ENCODE measurements around the gene LHFPL2. TPM values are rescaled to one million over a fixed set of nuclear protein-coding genes. Genes with fewer than 3 reads are reported as not detected.

The LHFPL2 gene
- total and polyA plus RNA-seq, 9 of the 15 experiments (the other 6 are each of a cell fraction or from before 2014, with no cell fraction given): 1.0 to 6.6 (median 4.6) TPM

DNA sequence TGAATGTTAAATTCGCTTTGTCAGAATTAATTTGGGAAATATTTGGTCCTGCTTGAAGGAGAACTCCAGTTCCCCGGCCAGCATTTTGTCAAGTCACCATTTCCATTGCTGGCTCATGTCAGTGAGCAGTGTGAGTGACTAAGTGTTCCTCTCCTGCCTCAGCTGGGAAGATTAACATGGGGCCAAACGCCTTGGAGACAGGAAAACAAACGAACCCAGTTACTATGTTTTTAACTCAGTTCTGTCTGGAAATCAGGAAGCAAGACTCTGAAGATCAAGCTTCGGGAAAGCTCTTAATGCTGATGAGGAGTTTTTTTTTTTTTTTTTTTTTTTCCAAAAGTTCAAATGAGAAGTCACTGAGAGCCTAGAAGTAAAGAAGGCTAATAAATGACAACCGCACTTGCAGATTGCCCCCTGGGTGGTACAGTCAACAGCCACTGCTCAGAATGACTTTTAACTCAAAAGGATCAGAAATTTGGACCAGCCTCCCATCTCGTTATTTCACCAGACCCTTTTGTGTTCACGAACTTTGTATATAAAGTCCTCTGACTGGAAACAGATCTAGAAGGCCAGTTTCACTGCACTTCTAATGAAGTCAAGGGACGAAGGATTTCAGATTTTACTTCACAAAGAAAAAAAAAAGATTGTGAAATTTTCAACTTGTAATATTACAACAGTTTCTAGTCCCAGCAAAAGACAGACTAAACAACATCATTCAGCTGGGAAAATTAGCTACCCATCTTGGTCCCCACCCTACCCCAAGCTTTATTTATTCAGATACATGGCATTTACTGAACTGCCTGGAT is 121.3 kb downstream of the LHFPL2 start (continued):
- TF ChIP-seq NR2C2 (CRISPR knock-in tag; IDR thresholded peaks at IDR 0.05) (no peak), NR2C2 (tag; IDR thresholded peaks at IDR 0.05) (peak; percentile 51; the same call in 1 of the 2 replicates), SMARCE1 (IDR thresholded peaks at IDR 0.05) (peak; percentile 76; the same call in 1 of the 2 replicates), TAF15 (IDR thresholded peaks at IDR 0.05; ENCODE audit: low read depth, low read length) (no peak), NFE2 (IDR thresholded peaks at IDR 0.05; ENCODE audit: low read depth) (peak; percentile 99), ZNF586 (CRISPR knock-in tag; conservative IDR thresholded peaks at IDR 0.05) (no peak), FOSL1 (tag; conservative IDR thresholded peaks at IDR 0.05) (peak; percentile 88), ZNF133 (CRISPR knock-in tag; IDR thresholded peaks at IDR 0.05) (no peak)
- TF ChIP-seq, protein P1, sequence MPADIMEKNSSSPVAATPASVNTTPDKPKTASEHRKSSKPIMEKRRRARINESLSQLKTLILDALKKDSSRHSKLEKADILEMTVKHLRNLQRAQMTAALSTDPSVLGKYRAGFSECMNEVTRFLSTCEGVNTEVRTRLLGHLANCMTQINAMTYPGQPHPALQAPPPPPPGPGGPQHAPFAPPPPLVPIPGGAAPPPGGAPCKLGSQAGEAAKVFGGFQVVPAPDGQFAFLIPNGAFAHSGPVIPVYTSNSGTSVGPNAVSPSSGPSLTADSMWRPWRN (IDR thresholded peaks at IDR 0.05; ENCODE audit: low read depth): no peak
- TF ChIP-seq, protein P2, sequence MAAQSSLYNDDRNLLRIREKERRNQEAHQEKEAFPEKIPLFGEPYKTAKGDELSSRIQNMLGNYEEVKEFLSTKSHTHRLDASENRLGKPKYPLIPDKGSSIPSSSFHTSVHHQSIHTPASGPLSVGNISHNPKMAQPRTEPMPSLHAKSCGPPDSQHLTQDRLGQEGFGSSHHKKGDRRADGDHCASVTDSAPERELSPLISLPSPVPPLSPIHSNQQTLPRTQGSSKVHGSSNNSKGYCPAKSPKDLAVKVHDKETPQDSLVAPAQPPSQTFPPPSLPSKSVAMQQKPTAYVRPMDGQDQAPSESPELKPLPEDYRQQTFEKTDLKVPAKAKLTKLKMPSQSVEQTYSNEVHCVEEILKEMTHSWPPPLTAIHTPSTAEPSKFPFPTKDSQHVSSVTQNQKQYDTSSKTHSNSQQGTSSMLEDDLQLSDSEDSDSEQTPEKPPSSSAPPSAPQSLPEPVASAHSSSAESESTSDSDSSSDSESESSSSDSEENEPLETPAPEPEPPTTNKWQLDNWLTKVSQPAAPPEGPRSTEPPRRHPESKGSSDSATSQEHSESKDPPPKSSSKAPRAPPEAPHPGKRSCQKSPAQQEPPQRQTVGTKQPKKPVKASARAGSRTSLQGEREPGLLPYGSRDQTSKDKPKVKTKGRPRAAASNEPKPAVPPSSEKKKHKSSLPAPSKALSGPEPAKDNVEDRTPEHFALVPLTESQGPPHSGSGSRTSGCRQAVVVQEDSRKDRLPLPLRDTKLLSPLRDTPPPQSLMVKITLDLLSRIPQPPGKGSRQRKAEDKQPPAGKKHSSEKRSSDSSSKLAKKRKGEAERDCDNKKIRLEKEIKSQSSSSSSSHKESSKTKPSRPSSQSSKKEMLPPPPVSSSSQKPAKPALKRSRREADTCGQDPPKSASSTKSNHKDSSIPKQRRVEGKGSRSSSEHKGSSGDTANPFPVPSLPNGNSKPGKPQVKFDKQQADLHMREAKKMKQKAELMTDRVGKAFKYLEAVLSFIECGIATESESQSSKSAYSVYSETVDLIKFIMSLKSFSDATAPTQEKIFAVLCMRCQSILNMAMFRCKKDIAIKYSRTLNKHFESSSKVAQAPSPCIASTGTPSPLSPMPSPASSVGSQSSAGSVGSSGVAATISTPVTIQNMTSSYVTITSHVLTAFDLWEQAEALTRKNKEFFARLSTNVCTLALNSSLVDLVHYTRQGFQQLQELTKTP (IDR thresholded peaks at IDR 0.05; ENCODE audit: low read depth in 1 of 2, partially characterized antibody in 2 of 2): no peak
- TF ChIP-seq, protein P3, sequence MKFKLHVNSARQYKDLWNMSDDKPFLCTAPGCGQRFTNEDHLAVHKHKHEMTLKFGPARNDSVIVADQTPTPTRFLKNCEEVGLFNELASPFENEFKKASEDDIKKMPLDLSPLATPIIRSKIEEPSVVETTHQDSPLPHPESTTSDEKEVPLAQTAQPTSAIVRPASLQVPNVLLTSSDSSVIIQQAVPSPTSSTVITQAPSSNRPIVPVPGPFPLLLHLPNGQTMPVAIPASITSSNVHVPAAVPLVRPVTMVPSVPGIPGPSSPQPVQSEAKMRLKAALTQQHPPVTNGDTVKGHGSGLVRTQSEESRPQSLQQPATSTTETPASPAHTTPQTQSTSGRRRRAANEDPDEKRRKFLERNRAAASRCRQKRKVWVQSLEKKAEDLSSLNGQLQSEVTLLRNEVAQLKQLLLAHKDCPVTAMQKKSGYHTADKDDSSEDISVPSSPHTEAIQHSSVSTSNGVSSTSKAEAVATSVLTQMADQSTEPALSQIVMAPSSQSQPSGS (CRISPR knock-in tag; IDR thresholded peaks at IDR 0.05): no peak
- TF ChIP-seq, protein P4, sequence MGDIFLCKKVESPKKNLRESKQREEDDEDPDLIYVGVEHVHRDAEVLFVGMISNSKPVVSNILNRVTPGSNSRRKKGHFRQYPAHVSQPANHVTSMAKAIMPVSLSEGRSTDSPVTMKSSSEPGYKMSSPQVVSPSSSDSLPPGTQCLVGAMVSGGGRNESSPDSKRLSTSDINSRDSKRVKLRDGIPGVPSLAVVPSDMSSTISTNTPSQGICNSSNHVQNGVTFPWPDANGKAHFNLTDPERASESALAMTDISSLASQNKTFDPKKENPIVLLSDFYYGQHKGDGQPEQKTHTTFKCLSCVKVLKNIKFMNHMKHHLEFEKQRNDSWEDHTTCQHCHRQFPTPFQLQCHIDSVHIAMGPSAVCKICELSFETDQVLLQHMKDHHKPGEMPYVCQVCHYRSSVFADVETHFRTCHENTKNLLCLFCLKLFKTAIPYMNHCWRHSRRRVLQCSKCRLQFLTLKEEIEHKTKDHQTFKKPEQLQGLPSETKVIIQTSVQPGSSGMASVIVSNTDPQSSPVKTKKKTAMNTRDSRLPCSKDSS (IDR thresholded peaks at IDR 0.05; ENCODE audit: low read depth, partially characterized antibody): no peak
- TF ChIP-seq, protein P5, sequence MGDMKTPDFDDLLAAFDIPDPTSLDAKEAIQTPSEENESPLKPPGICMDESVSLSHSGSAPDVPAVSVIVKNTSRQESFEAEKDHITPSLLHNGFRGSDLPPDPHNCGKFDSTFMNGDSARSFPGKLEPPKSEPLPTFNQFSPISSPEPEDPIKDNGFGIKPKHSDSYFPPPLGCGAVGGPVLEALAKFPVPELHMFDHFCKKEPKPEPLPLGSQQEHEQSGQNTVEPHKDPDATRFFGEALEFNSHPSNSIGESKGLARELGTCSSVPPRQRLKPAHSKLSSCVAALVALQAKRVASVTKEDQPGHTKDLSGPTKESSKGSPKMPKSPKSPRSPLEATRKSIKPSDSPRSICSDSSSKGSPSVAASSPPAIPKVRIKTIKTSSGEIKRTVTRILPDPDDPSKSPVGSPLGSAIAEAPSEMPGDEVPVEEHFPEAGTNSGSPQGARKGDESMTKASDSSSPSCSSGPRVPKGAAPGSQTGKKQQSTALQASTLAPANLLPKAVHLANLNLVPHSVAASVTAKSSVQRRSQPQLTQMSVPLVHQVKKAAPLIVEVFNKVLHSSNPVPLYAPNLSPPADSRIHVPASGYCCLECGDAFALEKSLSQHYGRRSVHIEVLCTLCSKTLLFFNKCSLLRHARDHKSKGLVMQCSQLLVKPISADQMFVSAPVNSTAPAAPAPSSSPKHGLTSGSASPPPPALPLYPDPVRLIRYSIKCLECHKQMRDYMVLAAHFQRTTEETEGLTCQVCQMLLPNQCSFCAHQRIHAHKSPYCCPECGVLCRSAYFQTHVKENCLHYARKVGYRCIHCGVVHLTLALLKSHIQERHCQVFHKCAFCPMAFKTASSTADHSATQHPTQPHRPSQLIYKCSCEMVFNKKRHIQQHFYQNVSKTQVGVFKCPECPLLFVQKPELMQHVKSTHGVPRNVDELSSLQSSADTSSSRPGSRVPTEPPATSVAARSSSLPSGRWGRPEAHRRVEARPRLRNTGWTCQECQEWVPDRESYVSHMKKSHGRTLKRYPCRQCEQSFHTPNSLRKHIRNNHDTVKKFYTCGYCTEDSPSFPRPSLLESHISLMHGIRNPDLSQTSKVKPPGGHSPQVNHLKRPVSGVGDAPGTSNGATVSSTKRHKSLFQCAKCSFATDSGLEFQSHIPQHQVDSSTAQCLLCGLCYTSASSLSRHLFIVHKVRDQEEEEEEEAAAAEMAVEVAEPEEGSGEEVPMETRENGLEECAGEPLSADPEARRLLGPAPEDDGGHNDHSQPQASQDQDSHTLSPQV (IDR thresholded peaks at IDR 0.05): peak; percentile 60

Data from K562 (cell line).